ENCODE data around the gene LINGO3. TPM values are rescaled to one million over a fixed set of nuclear protein-coding genes. Genes with fewer than 3 reads are reported as not detected.

LINGO3 gene
- total RNA-seq, 1 donor from 2014 or later: not detected

DNA sequence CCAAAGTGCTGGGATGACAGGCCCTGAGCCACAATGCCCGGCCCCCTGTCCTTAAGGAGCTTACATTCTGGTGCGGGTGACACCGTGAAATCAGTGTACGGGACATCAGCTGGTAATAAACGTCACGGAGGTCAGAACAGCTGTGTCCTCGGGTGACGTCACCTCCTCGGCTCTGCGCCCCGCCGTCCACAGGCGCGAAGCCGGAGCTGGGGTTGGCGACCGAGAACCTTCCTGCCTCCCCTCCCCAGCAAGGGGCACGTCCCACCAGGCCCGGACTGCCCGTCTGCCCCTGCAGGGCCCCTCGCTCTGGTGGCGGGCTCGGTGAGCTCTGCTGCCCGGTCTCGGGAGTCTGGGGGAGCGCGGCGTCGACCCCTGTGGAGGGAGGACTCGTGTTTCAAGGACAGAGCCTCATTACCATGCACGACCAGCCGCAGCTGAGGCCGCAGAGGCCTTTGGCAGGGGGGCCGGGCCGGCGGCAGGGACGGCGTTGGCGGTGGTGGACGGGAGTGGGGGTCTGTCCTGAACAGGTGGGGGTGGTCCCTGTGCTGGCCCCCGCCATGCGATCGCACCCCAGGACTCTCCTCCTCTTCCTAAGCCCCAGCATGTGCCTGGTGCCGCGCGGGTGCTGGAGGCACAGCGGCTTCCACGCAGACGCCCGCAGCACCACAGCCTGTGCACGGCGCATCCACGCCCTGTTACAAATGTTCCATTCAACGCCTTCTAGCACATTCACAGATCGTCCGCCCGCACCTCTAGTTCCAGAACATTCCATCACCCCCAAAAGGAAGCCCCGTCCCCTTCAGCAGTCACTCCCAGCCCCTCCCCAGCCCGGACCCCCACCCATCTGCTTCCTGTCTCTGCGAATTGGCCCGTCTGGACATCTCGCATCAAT lies 5.4 kb downstream of the LINGO3 start:
- peaks cover 26% of the 10 kb centered on the region for H3K27me3 ChIP-seq
- TF ChIP-seq, protein P1, sequence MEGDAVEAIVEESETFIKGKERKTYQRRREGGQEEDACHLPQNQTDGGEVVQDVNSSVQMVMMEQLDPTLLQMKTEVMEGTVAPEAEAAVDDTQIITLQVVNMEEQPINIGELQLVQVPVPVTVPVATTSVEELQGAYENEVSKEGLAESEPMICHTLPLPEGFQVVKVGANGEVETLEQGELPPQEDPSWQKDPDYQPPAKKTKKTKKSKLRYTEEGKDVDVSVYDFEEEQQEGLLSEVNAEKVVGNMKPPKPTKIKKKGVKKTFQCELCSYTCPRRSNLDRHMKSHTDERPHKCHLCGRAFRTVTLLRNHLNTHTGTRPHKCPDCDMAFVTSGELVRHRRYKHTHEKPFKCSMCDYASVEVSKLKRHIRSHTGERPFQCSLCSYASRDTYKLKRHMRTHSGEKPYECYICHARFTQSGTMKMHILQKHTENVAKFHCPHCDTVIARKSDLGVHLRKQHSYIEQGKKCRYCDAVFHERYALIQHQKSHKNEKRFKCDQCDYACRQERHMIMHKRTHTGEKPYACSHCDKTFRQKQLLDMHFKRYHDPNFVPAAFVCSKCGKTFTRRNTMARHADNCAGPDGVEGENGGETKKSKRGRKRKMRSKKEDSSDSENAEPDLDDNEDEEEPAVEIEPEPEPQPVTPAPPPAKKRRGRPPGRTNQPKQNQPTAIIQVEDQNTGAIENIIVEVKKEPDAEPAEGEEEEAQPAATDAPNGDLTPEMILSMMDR (IDR thresholded peaks at IDR 0.05): no peak
- H3K4me3 ChIP-seq: peak overlapping the region in 1 of 2 donors; percentile 15
- intact Hi-C loops (cut with DNase I): no loop called here
- no peaks in the 10 kb centered on the region for H3K4me1 ChIP-seq
- peak in 1 of 2 donors; percentile 76 for DNase-seq (ENCODE audit: low spot score in 2 of 2)
- no peak overlapping the region for H3K27ac ChIP-seq
- no peaks in the 10 kb centered on the region for H3K36me3 ChIP-seq
- H3K9me3 ChIP-seq: no peaks in the 10 kb centered on the region

DNA sequence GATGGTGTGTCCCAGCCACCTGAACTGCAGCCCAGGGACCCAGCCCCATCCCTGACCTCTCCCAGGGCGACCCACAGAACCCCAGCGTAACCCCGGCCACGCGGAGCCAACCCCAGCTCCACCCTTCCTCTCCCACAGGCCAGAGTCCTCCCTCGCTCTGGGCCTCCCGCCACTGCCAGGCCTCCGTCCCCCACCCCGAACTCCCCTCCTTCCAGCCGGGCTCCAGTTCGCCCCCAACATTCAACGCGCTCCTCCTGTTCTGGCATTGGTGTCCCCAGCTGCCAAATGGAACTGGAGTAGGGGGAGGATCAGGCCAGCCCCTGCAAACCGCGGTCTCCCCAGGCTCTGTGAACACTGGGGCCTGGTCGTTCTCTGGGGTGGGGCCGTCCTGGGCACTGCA lies 7.4 kb downstream of the LINGO3 start:
- Histone ChIP-seq H3K4me3 (no peak overlapping the region), H3K27ac (no peak overlapping the region), H3K4me1 (no peaks in the 10 kb centered on the region), H3K36me3 (no peaks in the 10 kb centered on the region), H3K9me3 (no peaks in the 10 kb centered on the region), H3K27me3 (peaks cover 12% of the 10 kb centered on the region)
- TF ChIP-seq, protein P1 (IDR thresholded peaks at IDR 0.05): no peak
- DNase-seq (ENCODE audit: low spot score in 2 of 2): no peak
- intact Hi-C loops (cut with DNase I): no loop called here

DNA sequence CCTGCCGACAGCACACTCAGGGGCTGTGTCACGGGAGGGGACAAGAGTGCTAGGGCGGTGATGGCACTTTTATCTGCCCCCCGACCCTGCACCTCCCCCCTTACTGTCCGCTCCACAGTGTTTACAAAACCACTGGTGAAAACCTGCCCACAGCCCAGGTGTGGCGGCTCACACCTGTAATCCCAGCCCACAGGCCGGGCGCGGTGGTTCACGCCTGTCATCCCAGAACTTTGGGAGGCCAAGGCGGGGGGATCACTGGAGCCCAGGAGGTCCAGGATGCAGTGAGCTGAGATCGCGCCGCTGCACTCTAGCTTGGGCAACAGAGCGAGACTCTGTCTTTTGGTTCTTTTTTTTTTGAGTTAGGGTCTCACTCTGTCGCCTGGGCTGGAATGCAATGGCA lies 11.8 kb downstream of the LINGO3 start:
- Histone ChIP-seq H3K36me3 (no peaks in the 10 kb centered on the region), H3K4me1 (peaks cover 8 to 15% of the 10 kb centered on the region in 2 donors), H3K9me3 (no peaks in the 10 kb centered on the region), H3K27me3 (no peaks in the 10 kb centered on the region), H3K27ac (no peak overlapping the region), H3K4me3 (no peak overlapping the region)
- no peak for DNase-seq (ENCODE audit: low spot score in 2 of 2)
- intact Hi-C loops (cut with DNase I): no loop called here
- TF ChIP-seq, protein P1 (IDR thresholded peaks at IDR 0.05): no peak

DNA sequence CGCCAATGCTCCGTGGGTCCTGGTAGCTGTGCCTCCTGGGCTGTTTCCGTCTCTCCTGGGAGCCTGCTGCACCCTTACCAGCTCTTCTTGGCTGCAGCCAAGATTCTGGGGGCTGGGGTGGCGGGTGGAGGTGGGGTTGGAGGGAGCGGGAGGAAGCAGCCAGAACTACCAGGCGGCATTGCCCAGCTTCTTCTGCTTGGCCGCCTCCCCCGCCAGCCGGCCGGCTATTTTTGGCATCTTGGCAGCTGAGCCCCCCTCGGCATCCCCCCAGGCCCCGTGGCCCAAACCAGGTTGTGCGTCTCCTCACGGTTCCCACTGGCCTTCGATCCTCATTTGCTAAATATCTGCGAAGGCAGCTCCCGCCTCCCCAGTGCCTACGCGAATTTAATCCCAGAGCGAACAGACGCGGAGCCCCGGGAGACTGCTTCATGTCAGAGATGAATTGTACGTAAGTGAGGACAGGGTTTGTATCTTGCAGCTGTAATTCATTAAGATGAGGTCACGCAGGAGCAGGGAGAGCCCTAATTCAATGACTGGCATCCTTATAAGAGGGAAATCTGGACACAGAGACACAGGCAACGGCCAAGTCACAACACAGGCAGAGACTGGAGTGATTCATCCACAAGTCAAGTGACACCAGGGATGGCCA lies 13.1 kb downstream of the LINGO3 start:
- H3K9me3 ChIP-seq: no peaks in the 10 kb centered on the region
- intact Hi-C loops (cut with DNase I): no loop called here
- no peaks in the 10 kb centered on the region for H3K36me3 ChIP-seq
- peak overlapping the region in 1 of 2 donors; percentile 45 for H3K4me3 ChIP-seq
- peaks cover 10% of the 10 kb centered on the region for H3K27me3 ChIP-seq
- H3K27ac ChIP-seq: peak overlapping the region; percentile 34 to 64
- no peak for DNase-seq (ENCODE audit: low spot score in 2 of 2)
- TF ChIP-seq, protein P1 (IDR thresholded peaks at IDR 0.05): no peak
- peaks cover 16 to 26% of the 10 kb centered on the region in 2 donors for H3K4me1 ChIP-seq

DNA sequence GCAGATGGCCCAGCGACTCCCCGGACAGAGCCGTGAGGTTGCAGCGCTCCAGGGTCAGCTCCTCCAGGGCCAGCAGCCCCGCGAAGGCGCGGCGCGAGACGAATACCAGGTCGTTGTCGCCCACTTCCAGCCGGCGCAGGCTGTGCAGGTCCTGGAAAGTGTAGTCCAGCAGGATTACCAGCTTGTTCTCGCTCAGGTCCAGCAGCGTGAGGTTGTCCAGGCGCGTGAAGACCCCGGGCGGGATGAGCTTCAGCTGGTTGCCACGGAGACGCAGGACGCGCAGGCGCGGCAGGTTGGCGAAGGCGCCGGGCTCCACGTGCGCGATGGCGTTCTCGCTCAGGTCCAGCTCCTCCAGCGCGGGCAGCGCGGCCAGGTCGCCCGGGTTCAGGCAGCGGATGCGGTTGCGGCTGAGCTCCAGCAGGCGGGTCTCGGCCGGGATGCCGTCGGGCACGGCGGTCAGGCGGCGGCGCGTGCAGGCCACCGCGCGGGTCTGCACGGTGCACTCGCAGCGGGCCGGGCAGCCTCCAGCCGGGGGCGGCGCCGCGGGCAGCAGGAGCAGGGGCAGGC lies 16.7 kb downstream of the LINGO3 start:
- peak overlapping the region; percentile 45 to 58 for H3K4me3 ChIP-seq
- H3K36me3 ChIP-seq: no peaks in the 10 kb centered on the region
- no peak for DNase-seq (ENCODE audit: low spot score in 2 of 2)
- H3K27ac ChIP-seq: no peak overlapping the region
- TF ChIP-seq, protein P1 (IDR thresholded peaks at IDR 0.05): no peak
- peaks cover 17 to 29% of the 10 kb centered on the region in 2 donors for H3K4me1 ChIP-seq
- intact Hi-C loops (cut with DNase I): no loop called here
- H3K9me3 ChIP-seq: no peaks in the 10 kb centered on the region
- peaks cover 16% of the 10 kb centered on the region for H3K27me3 ChIP-seq

Measured in ascending aorta (tissue), 2 donors.